A549 (cell line): ENCODE data around the gene SLFN12L. TPM values are rescaled to one million over a fixed set of nuclear protein-coding genes. Genes with fewer than 3 reads are reported as not detected.
A peak's percentile ranks its signal among the peaks of the same experiment; 100 is the strongest.

Experiments used
- ATAC-seq, 2 experiments: fragments of 200-7000 bp in 1 of 2; fragments of >200 bp in 1 of 2; cut with Nextera tagmentation in 1 of 2; cut with Tn5 transposase in 1 of 2; 3 replicates each; pipeline versions ENCODE4 v1.8.0 to v1.9.1; 2018 to 2020; ENCODE audit warnings: mild to moderate bottlenecking in 1 of 2, moderate library complexity in 1 of 2
- CTCF ChIA-PET: fragments of 300-600 bp; sonication (Branson Sonifier 250); formaldehyde crosslinking; extraction: SDS; loops from one replicate; lab custom pipeline; 2021; ENCODE audit warnings: antibody characterized with exemption, inconsistent platforms; lab: Yijun Ruan, JAX
- POLR2A ChIA-PET: fragments of 350-600 bp; formaldehyde crosslinking; extraction: SDS; loops from one replicate; lab custom pipeline; 2021; ENCODE audit warnings: antibody characterized with exemption, inconsistent platforms; lab: Yijun Ruan, JAX
- DNase-seq, 2 experiments: peaks; one replicate each; pipeline versions ENCODE4 v3.0.0 to v3.0.0-alpha.2; 2011 to 2016; ENCODE audit warnings: low read depth in 1 of 2, low spot score in 1 of 2
- FAIRE-seq: peaks from 2 replicates; lab custom pipeline; 2011; peaks lifted over from hg19 to GRCh38; lab: Jason Lieb, UNC
- H3K27ac ChIP-seq, 2 experiments: fragments of >200 bp; sonication (Bioruptor Twin); formaldehyde crosslinking; 3 replicates each; pipeline ENCODE4 v1.5.1; 2016 to 2017
- H3K4me1 ChIP-seq: fragments of >200 bp; sonication (Bioruptor Twin); formaldehyde crosslinking; 3 replicates; pipeline ENCODE4 v1.6.1; 2016
- H3K4me2 ChIP-seq: fragments of >200 bp; sonication (Bioruptor Twin); formaldehyde crosslinking; 3 replicates; pipeline ENCODE4 v1.6.1; 2016
- H3K4me3 ChIP-seq: fragments of >200 bp; sonication (Bioruptor Twin); formaldehyde crosslinking; 3 replicates; pipeline ENCODE4 v1.5.1; 2016
- H3K9me3 ChIP-seq: fragments of >200 bp; sonication (Bioruptor Twin); formaldehyde crosslinking; 3 replicates; pipeline ENCODE4 v1.6.1; 2016
- CEBPB ChIP-seq, 2 experiments: fragments of >200 bp in 1 of 2; sonication (Bioruptor Twin) in 1 of 2; formaldehyde crosslinking in 1 of 2; IDR thresholded peaks; 2 replicates each; pipeline ENCODE4 v1.6.1; 2012 to 2016
- EHF ChIP-seq: fragments of 250-450 bp; sonication (Bioruptor Pico); IDR thresholded peaks from 2 replicates; pipeline ENCODE4 v1.5.0; 2020; ENCODE audit warnings: mild to moderate bottlenecking
- ESRRA ChIP-seq: fragments of 150-350 bp; IDR thresholded peaks from 2 replicates; pipeline ENCODE4 v1.6.1; 2014; ENCODE audit warnings: mild to moderate bottlenecking, low read length, borderline replicate concordance
- FOXS1 ChIP-seq: fragments of 250-450 bp; sonication (Bioruptor Pico); IDR thresholded peaks from 2 replicates; pipeline ENCODE4 v1.5.0; 2020; ENCODE audit warnings: mild to moderate bottlenecking, moderate library complexity
- HEYL ChIP-seq: fragments of 250-450 bp; sonication (Bioruptor Pico); IDR thresholded peaks from 2 replicates; pipeline ENCODE4 v1.8.0; 2021; ENCODE audit warnings: mild to moderate bottlenecking, moderate library complexity
- HOXB13 ChIP-seq: fragments of 250-450 bp; sonication (Bioruptor Pico); IDR thresholded peaks from 2 replicates; pipeline ENCODE4 v1.5.0; 2020; ENCODE audit warnings: low read depth, mild to moderate bottlenecking, moderate library complexity
- HOXB5 ChIP-seq: fragments of 250-450 bp; sonication (Bioruptor Pico); IDR thresholded peaks from 2 replicates; pipeline ENCODE4 v1.5.0; 2020; ENCODE audit warnings: mild to moderate bottlenecking, moderate library complexity
- JUN ChIP-seq, 2 experiments: fragments of >200 bp; sonication (Bioruptor Twin); formaldehyde crosslinking; IDR thresholded peaks; 2 replicates in 1 of 2; 3 replicates in 1 of 2; pipeline ENCODE4 v1.6.1; 2016 to 2017
- PHF8 ChIP-seq: fragments of 200-600 bp; sonication (generic); IDR thresholded peaks from 2 replicates; pipeline ENCODE4 v1.6.1; 2016; ENCODE audit warnings: low read depth, mild to moderate bottlenecking, antibody characterized with exemption, moderate library complexity, borderline replicate concordance
- POLR2A ChIP-seq: IDR thresholded peaks from 2 replicates; pipeline ENCODE4 v1.6.1; 2012; ENCODE audit warnings: mild to moderate bottlenecking, low read length
- RARB ChIP-seq: fragments of 250-450 bp; sonication (Bioruptor Pico); IDR thresholded peaks from 2 replicates; pipeline ENCODE4 v1.8.0; 2021; ENCODE audit warnings: mild to moderate bottlenecking, moderate library complexity
- TP53 ChIP-seq: fragments of 250-450 bp; sonication (Bioruptor Pico); IDR thresholded peaks from 2 replicates; pipeline ENCODE4 v1.5.0; 2021; ENCODE audit warnings: mild to moderate bottlenecking, moderate library complexity
- ZSCAN20 ChIP-seq: fragments of 250-450 bp; sonication (Bioruptor Pico); IDR thresholded peaks from 2 replicates; pipeline ENCODE4 v1.8.0; 2022; ENCODE audit warnings: mild to moderate bottlenecking, moderate library complexity
- WGBS: methylation state at CpG from one replicate; pipeline ENCODE4 v1.1.6; 2017; ENCODE audit errors: missing lambda C conversion rate; 5-methylcytosine and 5-hydroxymethylcytosine counted together
- polyA minus RNA-seq: library from RNA; depleted of rRNA, polyadenylated mRNA; stranded (reverse); fragments of >200 nt; gene quantifications from 2 replicates; pipeline ENCODE4 v1.2.3, GENCODE V29; 2011; rRNA and poly(A)+ RNA removed
- polyA plus RNA-seq, 4 experiments: library from polyadenylated mRNA; depleted of rRNA in 3 of 4; stranded (reverse); fragments of >200 nt; fragmentation: RNase III in 1 of 4; extraction: RNeasy Plus Mini Kit Qiagen cat#74134 plus additional on column Dnase treatment in 1 of 4; gene quantifications; 2 replicates in 3 of 4; 3 replicates in 1 of 4; pipeline ENCODE4 v1.2.3, GENCODE V29; 2011 to 2017
- TF ChIP-seq, protein P1 (sequence below): fragments of 150-350 bp; IDR thresholded peaks from 2 replicates; pipeline ENCODE4 v1.6.1; 2014; ENCODE audit warnings: low read depth, mild to moderate bottlenecking, low read length
- TF ChIP-seq, protein P2 (sequence below): IDR thresholded peaks from 2 replicates; pipeline ENCODE4 v1.6.1; 2012
- TF ChIP-seq, protein P3 (sequence below): fragments of >200 bp; sonication (Bioruptor Twin); formaldehyde crosslinking; IDR thresholded peaks from 3 replicates; pipeline ENCODE4 v1.6.1; 2016
- TF ChIP-seq, protein P4 (sequence below): fragments of 250-450 bp; sonication (Bioruptor Pico); IDR thresholded peaks from 2 replicates; pipeline ENCODE4 v1.5.0; 2021; ENCODE audit warnings: mild to moderate bottlenecking, moderate library complexity, borderline replicate concordance

Gene SLFN12L
- polyA plus RNA-seq (2011; rRNA removed) (not detected in 2 replicates), polyA plus RNA-seq (2017; fragmentation: RNase III; extraction: RNeasy Plus Mini Kit Qiagen cat#74134 plus additional on column Dnase treatment) (not detected in 3 replicates), polyA minus RNA-seq (0.10 TPM in 1 of 2 replicates, not detected in the other)
- polyA plus RNA-seq (2012; cell fraction: cytosol; rRNA removed), result not detected in 2 replicates
- polyA plus RNA-seq (2012; cell fraction: nucleus; rRNA removed), result not detected in 2 replicates

DNA sequence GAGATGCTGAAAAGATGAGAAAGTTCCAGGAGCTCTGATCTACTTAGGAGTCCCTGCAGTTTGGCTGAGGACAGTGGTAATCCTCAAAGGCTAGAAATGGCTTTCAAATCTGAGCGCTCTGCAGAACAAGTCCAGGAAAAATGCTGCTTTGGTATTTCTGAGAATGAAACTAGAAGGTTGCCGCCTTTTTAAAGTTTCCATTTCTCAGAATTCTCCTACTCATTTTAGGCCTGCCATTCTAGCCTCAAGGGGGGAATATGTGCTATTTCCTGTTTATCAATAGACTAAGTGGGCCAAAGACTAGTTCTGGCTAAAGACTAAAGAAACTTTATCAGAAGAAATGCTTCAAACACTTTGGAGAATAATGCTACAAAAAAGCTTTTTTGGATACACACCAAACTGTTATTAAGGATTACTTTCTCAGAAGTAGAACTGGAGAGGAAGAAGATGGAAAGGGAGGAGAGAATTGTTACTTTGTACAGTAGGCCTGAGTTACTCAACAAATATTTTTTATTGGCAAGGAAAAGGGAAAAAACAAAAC lies at the start of gene SLFN12L:
Gene SLFN12L (minus strand): TSS at position 78 of the 541 bp plus-strand sequence. CDS start 15,314 bp downstream, outside the sequence.
- DNase-seq, result no peak
- no peak within 1 kb of the TSS for H3K4me2 ChIP-seq
- ATAC-seq, result no peak
- H3K27ac ChIP-seq, result no peak within 1 kb of the TSS
- POLR2A ChIA-PET, result no interaction called here
- TF ChIP-seq ZSCAN20 (CRISPR knock-in tag) (no peak), HEYL (CRISPR knock-in tag) (no peak), HOXB5 (CRISPR knock-in tag) (no peak), EHF (CRISPR knock-in tag) (no peak), FOXS1 (CRISPR knock-in tag) (no peak), RARB (no peak), TP53 (CRISPR knock-in tag) (no peak), HOXB13 (CRISPR knock-in tag) (no peak), CEBPB (IDR thresholded peaks at IDR 0.05) (no peak), POLR2A (no peak), ESRRA (no peak)
- TF ChIP-seq, protein P1, sequence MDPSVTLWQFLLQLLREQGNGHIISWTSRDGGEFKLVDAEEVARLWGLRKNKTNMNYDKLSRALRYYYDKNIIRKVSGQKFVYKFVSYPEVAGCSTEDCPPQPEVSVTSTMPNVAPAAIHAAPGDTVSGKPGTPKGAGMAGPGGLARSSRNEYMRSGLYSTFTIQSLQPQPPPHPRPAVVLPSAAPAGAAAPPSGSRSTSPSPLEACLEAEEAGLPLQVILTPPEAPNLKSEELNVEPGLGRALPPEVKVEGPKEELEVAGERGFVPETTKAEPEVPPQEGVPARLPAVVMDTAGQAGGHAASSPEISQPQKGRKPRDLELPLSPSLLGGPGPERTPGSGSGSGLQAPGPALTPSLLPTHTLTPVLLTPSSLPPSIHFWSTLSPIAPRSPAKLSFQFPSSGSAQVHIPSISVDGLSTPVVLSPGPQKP, result no peak
- TF ChIP-seq, protein P2, sequence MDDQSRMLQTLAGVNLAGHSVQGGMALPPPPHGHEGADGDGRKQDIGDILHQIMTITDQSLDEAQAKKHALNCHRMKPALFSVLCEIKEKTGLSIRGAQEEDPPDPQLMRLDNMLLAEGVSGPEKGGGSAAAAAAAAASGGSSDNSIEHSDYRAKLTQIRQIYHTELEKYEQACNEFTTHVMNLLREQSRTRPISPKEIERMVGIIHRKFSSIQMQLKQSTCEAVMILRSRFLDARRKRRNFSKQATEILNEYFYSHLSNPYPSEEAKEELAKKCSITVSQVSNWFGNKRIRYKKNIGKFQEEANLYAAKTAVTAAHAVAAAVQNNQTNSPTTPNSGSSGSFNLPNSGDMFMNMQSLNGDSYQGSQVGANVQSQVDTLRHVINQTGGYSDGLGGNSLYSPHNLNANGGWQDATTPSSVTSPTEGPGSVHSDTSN, result no peak
- TF ChIP-seq, protein P3, sequence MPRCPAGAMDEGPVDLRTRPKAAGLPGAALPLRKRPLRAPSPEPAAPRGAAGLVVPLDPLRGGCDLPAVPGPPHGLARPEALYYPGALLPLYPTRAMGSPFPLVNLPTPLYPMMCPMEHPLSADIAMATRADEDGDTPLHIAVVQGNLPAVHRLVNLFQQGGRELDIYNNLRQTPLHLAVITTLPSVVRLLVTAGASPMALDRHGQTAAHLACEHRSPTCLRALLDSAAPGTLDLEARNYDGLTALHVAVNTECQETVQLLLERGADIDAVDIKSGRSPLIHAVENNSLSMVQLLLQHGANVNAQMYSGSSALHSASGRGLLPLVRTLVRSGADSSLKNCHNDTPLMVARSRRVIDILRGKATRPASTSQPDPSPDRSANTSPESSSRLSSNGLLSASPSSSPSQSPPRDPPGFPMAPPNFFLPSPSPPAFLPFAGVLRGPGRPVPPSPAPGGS, result no peak
- TF ChIP-seq, protein P4, sequence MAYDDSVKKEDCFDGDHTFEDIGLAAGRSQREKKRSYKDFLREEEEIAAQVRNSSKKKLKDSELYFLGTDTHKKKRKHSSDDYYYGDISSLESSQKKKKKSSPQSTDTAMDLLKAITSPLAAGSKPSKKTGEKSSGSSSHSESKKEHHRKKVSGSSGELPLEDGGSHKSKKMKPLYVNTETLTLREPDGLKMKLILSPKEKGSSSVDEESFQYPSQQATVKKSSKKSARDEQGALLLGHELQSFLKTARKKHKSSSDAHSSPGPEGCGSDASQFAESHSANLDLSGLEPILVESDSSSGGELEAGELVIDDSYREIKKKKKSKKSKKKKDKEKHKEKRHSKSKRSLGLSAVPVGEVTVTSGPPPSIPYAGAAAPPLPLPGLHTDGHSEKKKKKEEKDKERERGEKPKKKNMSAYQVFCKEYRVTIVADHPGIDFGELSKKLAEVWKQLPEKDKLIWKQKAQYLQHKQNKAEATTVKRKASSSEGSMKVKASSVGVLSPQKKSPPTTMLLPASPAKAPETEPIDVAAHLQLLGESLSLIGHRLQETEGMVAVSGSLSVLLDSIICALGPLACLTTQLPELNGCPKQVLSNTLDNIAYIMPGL (CRISPR knock-in tag), result no peak
- TF ChIP-seq, all 56 proteins: peak for 0
- CTCF ChIA-PET, result interaction anchor here (0.6 to 15.4 kb wide), 17 partner anchors 11 to 1118 kb away, joined by 3 to 308 read pairs (median 4); partner anchors contain the start of gene SLFN14
- WGBS, result 89% methylated on average over 2 of the region's 2 CpGs
- FAIRE-seq, result no peak
- Histone ChIP-seq H3K9me3 (no peaks in the 10 kb centered on the region), H3K4me1 (no peaks in the 10 kb centered on the region), H3K4me3 (no peak within 1 kb of the TSS)

DNA sequence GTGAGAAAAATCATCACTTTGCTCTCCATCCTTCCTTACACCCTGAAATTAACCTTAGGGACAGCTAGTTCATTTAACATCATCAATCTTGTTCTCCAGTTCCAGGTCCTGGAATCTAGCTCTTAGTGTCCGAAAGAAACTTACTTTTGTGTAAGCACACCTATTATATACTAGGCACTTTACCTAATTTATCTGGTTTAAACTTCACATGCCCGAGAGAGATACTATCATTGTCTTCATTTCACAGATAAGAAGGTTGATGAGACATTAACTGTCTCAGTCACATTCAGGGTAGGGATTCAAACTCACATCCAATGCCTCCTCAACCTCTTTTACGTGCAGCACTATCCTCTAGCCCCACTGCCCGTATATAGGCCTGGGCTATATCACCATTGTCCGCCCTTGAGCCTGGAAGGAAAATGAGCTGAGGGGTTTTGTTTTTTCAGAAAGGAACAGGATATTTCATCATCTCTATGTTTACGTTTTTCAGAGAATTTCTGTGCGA lies 49.1 kb upstream of the SLFN12L start:
- Histone ChIP-seq H3K27ac (peak overlapping the region; percentile 91 to 94), H3K9me3 (no peaks in the 10 kb centered on the region), H3K4me2 (peak overlapping the region; percentile 80), H3K4me3 (peak overlapping the region; percentile 73), H3K4me1 (peaks cover 32% of the 10 kb centered on the region)
- ChIA-PET CTCF (interaction anchor here (0.7 to 1.9 kb wide), 7 partner anchors 11 to 467 kb away, joined by 3 to 11 read pairs (median 4); partner anchors contain the start of gene RAD51D), POLR2A (interaction anchor here (0.6 to 1.8 kb wide), 4 partner anchors 8 to 52 kb away, joined by 4 to 43 read pairs (median 9); partner anchors contain the start of gene PEX12)
- TF ChIP-seq JUN (IDR thresholded peaks at IDR 0.05), result no peak
- 0 out of 2 replicates have a peak, but pooled peaks have one; percentile 31 for TF ChIP-seq PHF8
- TF ChIP-seq ZSCAN20 (CRISPR knock-in tag), result peak; percentile 15; the same call in 1 of the 2 replicates
- peak; percentile 54 for FAIRE-seq
- 21% methylated on average over 7 of the region's 7 CpGs for WGBS
- DNase-seq, result no peak
- ATAC-seq, result no peak
